Mucosa of descending colon (tissue), 3 donors: ENCODE measurements around the gene FOXO6. TPM values are rescaled to one million over a fixed set of nuclear protein-coding genes. Genes with fewer than 3 reads are reported as not detected.

Experiments
- ATAC-seq: fragments of 200-7000 bp; cut with Tn5 transposase; one replicate; pipeline ENCODE4 v1.9.1; 2020; ENCODE audit warnings: mild to moderate bottlenecking, moderate library complexity
- DNase-seq, 3 donors: peaks; one replicate each; pipeline ENCODE4 v3.0.0-alpha.2; 2020
- H3K36me3 ChIP-seq: fragments of 200-600 bp; one replicate; pipeline ENCODE4 v1.8.0; 2021; ENCODE audit warnings: low read depth, mild to moderate bottlenecking
- H3K4me1 ChIP-seq: fragments of 200-600 bp; one replicate; pipeline ENCODE4 v1.8.0; 2021; ENCODE audit warnings: low read depth, mild to moderate bottlenecking
- H3K4me3 ChIP-seq: fragments of 200-600 bp; one replicate; pipeline ENCODE4 v1.8.0; 2021; ENCODE audit warnings: mild to moderate bottlenecking
- H3K9me3 ChIP-seq: fragments of 200-600 bp; one replicate; pipeline ENCODE4 v1.8.0; 2021; ENCODE audit warnings: mild to moderate bottlenecking
- intact Hi-C, 2 donors: fragments of 100-400 bp; cut with DNase I in 1 of 2; cut with micrococcal nuclease in 1 of 2; formaldehyde crosslinking; loops; one replicate each; pipeline versions ENCODE4 v1.11.0 to v1.11.1; 2022; cut with DNase I, micrococcal nuclease
- total RNA-seq, 3 donors: library from RNA; stranded (reverse); fragmentation: NEBNext Ultra II Directional in 2 of 3; extraction: Animal tissue kit (Norgen Biotek cat#: 25700) in 2 of 3; gene quantifications; one replicate each; pipeline versions ENCODE4 v1.2.1 to v1.2.4, GENCODE V29; 2021 to 2023
- TF ChIP-seq, protein P1 (sequence below): fragments of 200-600 bp; IDR thresholded peaks from one replicate; pipeline ENCODE4 v1.8.0; 2022; ENCODE audit warnings: antibody characterized with exemption, mild to moderate bottlenecking
- donor health status: DM: no; HTN: no; CAD: no; lungs with moderate emphysema.
- donor health status: DM: no; HTN: no; CAD: no.
- donor health status: DM: no; HTN: yes; CAD: no.

Gene FOXO6
- total RNA-seq, 3 donors from 2014 or later: 0.65 to 2.0 (median 0.72) TPM

DNA sequence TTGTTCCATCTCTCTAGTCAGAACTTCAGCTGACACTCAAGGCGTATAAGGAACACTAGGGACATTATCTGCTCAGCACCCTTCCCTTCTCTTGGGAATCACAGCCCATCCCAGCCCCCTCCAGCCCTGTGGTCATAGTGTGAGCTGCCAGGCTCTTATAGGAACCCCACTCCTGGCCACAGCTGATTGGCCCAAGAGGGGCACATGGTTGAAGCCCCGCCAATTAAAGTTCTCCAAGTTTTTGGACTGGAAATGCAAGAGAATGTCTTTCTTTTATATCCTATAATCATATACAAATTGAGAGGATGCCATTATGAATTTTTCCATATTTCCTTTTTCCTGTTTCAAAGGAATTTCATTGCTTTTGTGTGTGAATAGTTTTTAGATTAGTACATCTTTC is 40.7 kb downstream of the FOXO6 start:
- Histone ChIP-seq H3K4me1 (no peaks in the 10 kb centered on the region), H3K9me3 (no peaks in the 10 kb centered on the region), H3K36me3 (no peaks in the 10 kb centered on the region), H3K4me3 (no peak overlapping the region)
- ATAC-seq (no peak), DNase-seq (no peak)
- intact Hi-C loops: no loop called here
- TF ChIP-seq, protein P1, sequence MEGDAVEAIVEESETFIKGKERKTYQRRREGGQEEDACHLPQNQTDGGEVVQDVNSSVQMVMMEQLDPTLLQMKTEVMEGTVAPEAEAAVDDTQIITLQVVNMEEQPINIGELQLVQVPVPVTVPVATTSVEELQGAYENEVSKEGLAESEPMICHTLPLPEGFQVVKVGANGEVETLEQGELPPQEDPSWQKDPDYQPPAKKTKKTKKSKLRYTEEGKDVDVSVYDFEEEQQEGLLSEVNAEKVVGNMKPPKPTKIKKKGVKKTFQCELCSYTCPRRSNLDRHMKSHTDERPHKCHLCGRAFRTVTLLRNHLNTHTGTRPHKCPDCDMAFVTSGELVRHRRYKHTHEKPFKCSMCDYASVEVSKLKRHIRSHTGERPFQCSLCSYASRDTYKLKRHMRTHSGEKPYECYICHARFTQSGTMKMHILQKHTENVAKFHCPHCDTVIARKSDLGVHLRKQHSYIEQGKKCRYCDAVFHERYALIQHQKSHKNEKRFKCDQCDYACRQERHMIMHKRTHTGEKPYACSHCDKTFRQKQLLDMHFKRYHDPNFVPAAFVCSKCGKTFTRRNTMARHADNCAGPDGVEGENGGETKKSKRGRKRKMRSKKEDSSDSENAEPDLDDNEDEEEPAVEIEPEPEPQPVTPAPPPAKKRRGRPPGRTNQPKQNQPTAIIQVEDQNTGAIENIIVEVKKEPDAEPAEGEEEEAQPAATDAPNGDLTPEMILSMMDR: no peak

GRCh38 chr1:41404308-41404761 is 43.1 kb downstream of the FOXO6 start:
- TF ChIP-seq, protein P1: no peak
- intact Hi-C loops: no loop called here
- DNase-seq (no peak), ATAC-seq (no peak)
- no peaks in the 10 kb centered on the region for H3K9me3 ChIP-seq
- H3K4me3 ChIP-seq: no peak overlapping the region
- no peaks in the 10 kb centered on the region for H3K36me3 ChIP-seq
- H3K4me1 ChIP-seq: no peaks in the 10 kb centered on the region

DNA sequence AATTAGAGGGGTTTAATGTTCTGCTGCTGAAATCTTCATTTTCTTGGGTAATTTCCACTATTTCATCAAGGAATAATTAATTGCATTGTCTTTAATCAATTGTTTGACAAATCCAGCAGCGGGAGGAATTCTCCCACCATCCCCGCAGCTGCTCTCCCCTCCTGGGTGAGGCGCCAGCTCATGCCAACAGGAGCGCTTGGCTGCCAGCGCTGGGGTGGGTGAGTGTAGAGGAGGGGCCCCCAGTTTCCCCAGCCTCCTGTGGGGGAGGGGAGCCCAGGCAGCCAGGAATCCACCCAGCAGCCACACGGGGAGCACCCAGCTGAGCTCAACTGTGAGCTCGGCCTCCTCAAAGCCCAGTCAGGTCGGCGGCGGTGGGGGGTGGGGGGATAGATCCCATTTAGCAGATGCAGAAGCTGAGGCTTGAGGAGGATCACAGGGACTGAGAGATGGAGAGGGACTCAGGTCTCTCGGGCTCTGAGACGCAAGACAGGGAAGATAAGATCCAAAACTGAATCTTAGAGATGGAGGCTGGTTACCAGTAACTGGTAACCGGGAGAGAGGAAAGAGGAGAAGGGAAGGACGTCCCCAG is 46.5 kb downstream of the FOXO6 start:
- intact Hi-C loops: no loop called here
- TF ChIP-seq, protein P1: no peak
- H3K4me1 ChIP-seq: no peaks in the 10 kb centered on the region
- no peaks in the 10 kb centered on the region for H3K36me3 ChIP-seq
- no peak for DNase-seq
- H3K4me3 ChIP-seq: no peak overlapping the region
- no peaks in the 10 kb centered on the region for H3K9me3 ChIP-seq
- no peak for ATAC-seq

DNA sequence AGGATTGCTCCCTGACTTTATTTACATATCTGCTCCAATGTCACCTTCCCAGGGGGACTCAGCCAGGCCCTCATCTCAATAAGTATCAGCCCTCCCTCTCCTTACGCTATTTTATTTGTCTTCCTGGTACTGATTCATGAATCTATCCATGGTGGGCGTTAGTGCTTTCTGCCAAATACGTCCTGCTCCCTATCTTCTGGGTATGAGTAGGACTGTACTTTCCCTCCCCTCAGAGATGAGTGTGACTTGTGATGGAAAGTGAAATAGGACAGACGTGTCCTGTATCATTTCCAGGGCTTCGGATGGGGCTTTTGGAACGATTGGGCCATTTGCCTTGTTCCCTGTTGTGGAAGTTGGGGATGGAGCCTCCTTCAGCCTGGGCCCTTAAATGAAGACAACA is 47.5 kb downstream of the FOXO6 start:
- ATAC-seq (no peak), DNase-seq (no peak)
- no peaks in the 10 kb centered on the region for H3K4me1 ChIP-seq
- no peaks in the 10 kb centered on the region for H3K36me3 ChIP-seq
- TF ChIP-seq, protein P1: no peak
- intact Hi-C loops: no loop called here
- H3K9me3 ChIP-seq: no peaks in the 10 kb centered on the region
- H3K4me3 ChIP-seq: no peak overlapping the region

DNA sequence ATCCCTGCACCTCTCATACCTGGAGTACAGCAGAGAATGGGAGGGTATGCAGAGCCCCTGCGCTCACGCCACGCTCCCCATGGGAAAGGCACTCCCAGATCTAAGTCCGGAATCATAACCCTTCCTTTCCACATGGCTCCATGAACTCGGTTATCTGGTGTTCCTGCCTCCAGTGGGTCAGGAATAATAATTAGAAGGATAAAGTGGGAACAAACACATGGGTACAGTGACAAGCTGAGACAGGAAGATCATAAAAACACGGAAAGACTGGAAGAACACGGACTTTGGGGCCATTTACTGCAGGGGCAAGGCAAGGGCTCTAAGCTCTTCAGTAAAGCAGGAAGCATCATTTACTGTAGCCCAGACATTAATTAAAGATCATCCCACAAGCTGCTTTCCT is 48.6 kb downstream of the FOXO6 start:
- Histone ChIP-seq H3K4me3 (no peak overlapping the region), H3K9me3 (no peaks in the 10 kb centered on the region), H3K36me3 (no peaks in the 10 kb centered on the region), H3K4me1 (no peaks in the 10 kb centered on the region)
- DNase-seq: no peak
- intact Hi-C loops: loop anchor here in 1 of 2 donors (10.0 kb wide), 1 partner anchor 145 kb away; no protein-coding TSS in a partner anchor
- TF ChIP-seq, protein P1: no peak
- ATAC-seq: no peak
